HG03064 (cell line): ENCODE results near the gene LCN12.

ENCODE experiments used
- ATAC-seq: cut with Tn5 transposase; IDR thresholded peaks from one replicate; pipeline ENCODE4 v1.9.1; 2021; ENCODE audit warnings: low read depth; ENCODE audit not compliant: unreplicated experiment

Gene LCN12

GRCh38 chr9:136951541-136952320 is at the start of gene LCN12:
LCN12 (plus strand) TSS chr9:136952273; CDS start chr9:136952328, 55 bp downstream.
- no peak for ATAC-seq

- ATAC-seq = no peak
These were observed 49.0 kb upstream of the LCN12 start for GRCh38 chr9:136903041-136903554.

- no peak for ATAC-seq
These were observed 45.8 kb upstream of the LCN12 start for GRCh38 chr9:136906266-136906665.

GRCh38 chr9:136907011-136907914 is 44.8 kb upstream of the LCN12 start:
- no peak for ATAC-seq

- no peak for ATAC-seq
These were observed 41.7 kb upstream of the LCN12 start for GRCh38 chr9:136910197-136910900.

- ATAC-seq = no peak
These were observed 41.2 kb upstream of the LCN12 start for GRCh38 chr9:136910901-136911245.

- no peak for ATAC-seq
These were observed 38.2 kb upstream of the LCN12 start for GRCh38 chr9:136913701-136914438.

GRCh38 chr9:136915632-136916329 is 36.3 kb upstream of the LCN12 start:
- no peak for ATAC-seq

GRCh38 chr9:136916330-136917184 is 35.5 kb upstream of the LCN12 start:
- no peak for ATAC-seq

- no peak for ATAC-seq
These were observed 34.2 kb upstream of the LCN12 start for GRCh38 chr9:136917902-136918301.

GRCh38 chr9:136920069-136920468 is 32.0 kb upstream of the LCN12 start:
- ATAC-seq = no peak

GRCh38 chr9:136920734-136921231 is 31.3 kb upstream of the LCN12 start:
- ATAC-seq = no peak

GRCh38 chr9:136921307-136921706 is 30.8 kb upstream of the LCN12 start:
- ATAC-seq = no peak

- ATAC-seq = no peak
These were observed 30.4 kb upstream of the LCN12 start for GRCh38 chr9:136921718-136922117.

GRCh38 chr9:136922540-136922939 is 29.5 kb upstream of the LCN12 start:
- no peak for ATAC-seq

GRCh38 chr9:136923881-136924280 is 28.2 kb upstream of the LCN12 start:
- no peak for ATAC-seq

GRCh38 chr9:136925414-136926153 is 26.5 kb upstream of the LCN12 start:
- ATAC-seq = no peak
